Gastroesophageal sphincter (tissue), 3 donors: ENCODE results near the gene KLHL3.

ENCODE experiments used
- CTCF ChIP-seq, 4 experiments: fragments of 200-600 bp in 2 of 4; fragments of 450-650 bp in 2 of 4; sonication (generic) in 1 of 4; IDR thresholded peaks; one replicate each; pipeline ENCODE4 v1.5.1; 2017 to 2019; ENCODE audit warnings: antibody characterized with exemption in 4 of 4, mild to moderate bottlenecking in 2 of 4, moderate library complexity in 2 of 4
- EP300 ChIP-seq: sonication (generic); formaldehyde crosslinking; IDR thresholded peaks from one replicate; pipeline ENCODE4 v1.6.1; 2017; ENCODE audit warnings: antibody characterized with exemption, mild to moderate bottlenecking
- POLR2A ChIP-seq, 2 donors: fragments of 450-650 bp; IDR thresholded peaks; one replicate each; pipeline ENCODE4 v1.6.1; 2017; ENCODE audit warnings: antibody characterized with exemption in 2 of 2, mild to moderate bottlenecking in 2 of 2, moderate library complexity in 1 of 2
- POLR2AphosphoS5 ChIP-seq: sonication (generic); formaldehyde crosslinking; IDR thresholded peaks from one replicate; pipeline ENCODE4 v1.6.1; 2017; ENCODE audit warnings: antibody characterized with exemption

- TF ChIP-seq CTCF (IDR thresholded peaks at IDR 0.05) (no peak), POLR2A (IDR thresholded peaks at IDR 0.05) (no peak), POLR2AphosphoS5 (no peak), EP300 (no peak)
Observed at GRCh38 chr5:137612576-137612975, 123.3 kb downstream of the KLHL3 start.
